Type B pancreatic cell (in vitro differentiated cells): Measurements from ENCODE around the gene CHST9. TPM values are rescaled to one million over a fixed set of nuclear protein-coding genes. Genes with fewer than 3 reads are reported as not detected.

Source experiments
- DNase-seq: peaks from one replicate; pipeline ENCODE4 v3.0.0; 2021; ENCODE audit warnings: mixed read lengths; ENCODE audit not compliant: unreplicated experiment; ENCODE audit errors: extremely low spot score
- H3K27ac Mint-ChIP-seq: 2 replicates; pipeline ENCODE4 v1.8.0; 2021; ENCODE audit warnings: mild to moderate bottlenecking, mixed read lengths
- H3K27me3 Mint-ChIP-seq: 2 replicates; pipeline ENCODE4 v1.8.0; 2021; ENCODE audit warnings: mixed read lengths
- H3K36me3 Mint-ChIP-seq: 2 replicates; pipeline ENCODE4 v1.8.0; 2021; ENCODE audit warnings: mixed read lengths
- H3K4me1 Mint-ChIP-seq: one replicate; pipeline ENCODE4 v1.8.0; 2021; ENCODE audit warnings: mixed read lengths; ENCODE audit not compliant: unreplicated experiment
- H3K4me3 Mint-ChIP-seq: 2 replicates; pipeline ENCODE4 v1.8.0; 2021; ENCODE audit warnings: mild to moderate bottlenecking, mixed read lengths
- H3K9me3 Mint-ChIP-seq: 2 replicates; pipeline ENCODE4 v1.8.0; 2021; ENCODE audit warnings: mixed read lengths
- total RNA-seq: library from RNA; stranded (reverse); gene quantifications from 2 replicates; pipeline ENCODE4 v1.2.1, GENCODE V29; 2021; ENCODE audit warnings: low replicate concordance
- TF ChIP-seq, protein P1 (sequence below): fragments of 200-600 bp; sonication (generic); conservative IDR thresholded peaks from 2 replicates; pipeline ENCODE4 v1.5.0; 2021; ENCODE audit warnings: antibody characterized with exemption, mild to moderate bottlenecking

The CHST9 gene
- total RNA-seq, 1 donor from 2014 or later, result 9.9 TPM

GRCh38 chr18:26911840-26912239 lies 273.3 kb downstream of the CHST9 start:
- no peak for DNase-seq
- Mint-ChIP-seq H3K9me3 (no peaks in the 10 kb centered on the region), H3K27ac (no peak overlapping the region)

GRCh38 chr18:26909599-26910290 lies 275.4 kb downstream of the CHST9 start:
- TF ChIP-seq, protein P1, sequence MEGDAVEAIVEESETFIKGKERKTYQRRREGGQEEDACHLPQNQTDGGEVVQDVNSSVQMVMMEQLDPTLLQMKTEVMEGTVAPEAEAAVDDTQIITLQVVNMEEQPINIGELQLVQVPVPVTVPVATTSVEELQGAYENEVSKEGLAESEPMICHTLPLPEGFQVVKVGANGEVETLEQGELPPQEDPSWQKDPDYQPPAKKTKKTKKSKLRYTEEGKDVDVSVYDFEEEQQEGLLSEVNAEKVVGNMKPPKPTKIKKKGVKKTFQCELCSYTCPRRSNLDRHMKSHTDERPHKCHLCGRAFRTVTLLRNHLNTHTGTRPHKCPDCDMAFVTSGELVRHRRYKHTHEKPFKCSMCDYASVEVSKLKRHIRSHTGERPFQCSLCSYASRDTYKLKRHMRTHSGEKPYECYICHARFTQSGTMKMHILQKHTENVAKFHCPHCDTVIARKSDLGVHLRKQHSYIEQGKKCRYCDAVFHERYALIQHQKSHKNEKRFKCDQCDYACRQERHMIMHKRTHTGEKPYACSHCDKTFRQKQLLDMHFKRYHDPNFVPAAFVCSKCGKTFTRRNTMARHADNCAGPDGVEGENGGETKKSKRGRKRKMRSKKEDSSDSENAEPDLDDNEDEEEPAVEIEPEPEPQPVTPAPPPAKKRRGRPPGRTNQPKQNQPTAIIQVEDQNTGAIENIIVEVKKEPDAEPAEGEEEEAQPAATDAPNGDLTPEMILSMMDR, result no peak
- H3K4me3 Mint-ChIP-seq, result no peak overlapping the region
- no peak for DNase-seq
- no peak overlapping the region for H3K27ac Mint-ChIP-seq
- no peaks in the 10 kb centered on the region for H3K27me3 Mint-ChIP-seq
- peaks cover 10% of the 10 kb centered on the region for H3K4me1 Mint-ChIP-seq
- H3K9me3 Mint-ChIP-seq, result peaks cover 6% of the 10 kb centered on the region
- no peaks in the 10 kb centered on the region for H3K36me3 Mint-ChIP-seq

More at GRCh38 chr18:26911840-26912239, 273.3 kb downstream of the CHST9 start:
- Mint-ChIP-seq H3K36me3 (no peaks in the 10 kb centered on the region), H3K27me3 (no peaks in the 10 kb centered on the region), H3K4me1 (peaks cover 10% of the 10 kb centered on the region), H3K4me3 (no peak overlapping the region)
- TF ChIP-seq, protein P1, result no peak

DNA sequence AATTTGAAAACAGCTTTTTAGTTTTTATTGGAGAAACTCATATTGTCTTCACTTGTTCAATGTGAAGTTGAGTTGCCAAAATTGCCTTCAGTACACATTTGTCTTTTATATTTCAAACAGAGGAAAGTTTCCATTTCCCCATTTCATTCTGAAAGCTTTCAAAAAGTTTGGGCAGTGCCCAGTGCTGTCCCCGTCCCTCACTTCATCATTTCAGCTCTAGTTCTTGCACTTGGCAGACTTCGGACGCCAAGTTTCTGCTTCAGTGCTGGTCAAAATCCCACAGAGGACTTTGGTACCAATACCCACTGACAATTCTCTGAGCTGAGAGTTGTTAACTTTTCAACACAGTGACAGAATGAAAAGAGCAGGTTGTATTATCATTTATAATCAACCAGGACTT lies 276.2 kb downstream of the CHST9 start:
- no peak overlapping the region for H3K27ac Mint-ChIP-seq
- TF ChIP-seq, protein P1, result no peak
- DNase-seq, result no peak
- no peak overlapping the region for H3K4me3 Mint-ChIP-seq
- no peaks in the 10 kb centered on the region for H3K27me3 Mint-ChIP-seq
- peaks cover 10% of the 10 kb centered on the region for H3K4me1 Mint-ChIP-seq
- peaks cover 10% of the 10 kb centered on the region for H3K9me3 Mint-ChIP-seq
- no peaks in the 10 kb centered on the region for H3K36me3 Mint-ChIP-seq

DNA sequence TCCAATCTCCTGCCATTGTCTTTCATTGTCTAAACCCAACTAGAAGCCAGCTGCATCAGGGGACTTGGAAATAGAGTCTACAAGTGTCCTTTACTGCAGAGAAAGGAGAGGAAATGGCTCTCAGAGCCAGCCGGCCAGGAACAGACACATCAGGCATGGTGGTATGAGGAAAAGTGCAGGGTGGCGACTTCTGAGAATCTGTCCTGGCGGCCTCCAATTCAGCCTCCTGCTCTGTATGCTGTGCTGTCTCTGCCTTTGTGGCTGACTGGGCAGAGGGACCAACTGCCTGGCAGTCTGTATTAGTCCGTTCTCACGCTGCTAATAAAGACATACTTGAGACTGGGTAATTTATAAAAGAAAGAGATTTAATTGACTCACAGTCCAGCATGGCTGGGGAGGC lies 282.8 kb downstream of the CHST9 start:
- no peaks in the 10 kb centered on the region for H3K4me1 Mint-ChIP-seq
- no peaks in the 10 kb centered on the region for H3K27me3 Mint-ChIP-seq
- TF ChIP-seq, protein P1, result no peak
- H3K9me3 Mint-ChIP-seq, result peaks cover 10% of the 10 kb centered on the region
- H3K36me3 Mint-ChIP-seq, result no peaks in the 10 kb centered on the region
- no peak overlapping the region for H3K4me3 Mint-ChIP-seq
- H3K27ac Mint-ChIP-seq, result no peak overlapping the region
- no peak for DNase-seq

- Mint-ChIP-seq H3K36me3 (no peaks in the 10 kb centered on the region), H3K4me3 (no peak overlapping the region), H3K9me3 (peaks cover 9% of the 10 kb centered on the region), H3K27ac (no peak overlapping the region), H3K27me3 (no peaks in the 10 kb centered on the region), H3K4me1 (no peaks in the 10 kb centered on the region)
- DNase-seq, result no peak
- TF ChIP-seq, protein P1, result no peak
These were observed 284.1 kb downstream of the CHST9 start for GRCh38 chr18:26901020-26901419.
